IMR-90 (cell line): ENCODE measurements around the gene HS6ST3. TPM values are rescaled to one million over a fixed set of nuclear protein-coding genes. Genes with fewer than 3 reads are reported as not detected.

Source experiments
- ATAC-seq: fragments of 200-7000 bp; cut with Tn5 transposase; 2 replicates; pipeline ENCODE4 v1.9.1; 2020; ENCODE audit warnings: low read depth, mild to moderate bottlenecking, moderate library complexity
- BruUV-seq: library from RNA; stranded (reverse); fragments of 400-500 nt; replicated peaks from 2 replicates; lab custom pipeline; 2021; lab: Mats Ljungman, UMichigan
- CTCF ChIA-PET: fragments of 300-600 bp; formaldehyde crosslinking; extraction: SDS; loops from one replicate; lab custom pipeline; 2021; ENCODE audit warnings: antibody characterized with exemption; lab: Yijun Ruan, JAX
- POLR2A ChIA-PET: fragments of 300-600 bp; sonication (Branson Sonifier 250); formaldehyde crosslinking; loops from one replicate; lab custom pipeline; 2022; ENCODE audit warnings: antibody characterized with exemption; ENCODE audit not compliant: unreplicated experiment; lab: Charles Lee
- DNase-seq: peaks from one replicate; pipeline ENCODE4 v3.0.0; 2013
- H2AFZ ChIP-seq: replicated peaks from 2 replicates; pipeline ENCODE3; 2013; ENCODE audit warnings: low read length, mild to moderate bottlenecking; ENCODE audit not compliant: poor library complexity
- H2AK5ac ChIP-seq: 2 replicates; pipeline ENCODE4 v1.6.1; 2013; ENCODE audit warnings: low read depth, low read length, inconsistent platforms
- H2AK9ac ChIP-seq: replicated peaks from 2 replicates; pipeline ENCODE3; 2013; ENCODE audit warnings: mild to moderate bottlenecking, low read depth, low read length, moderate library complexity; ENCODE audit not compliant: poor library complexity
- H2BK120ac ChIP-seq: 2 replicates; pipeline ENCODE4 v1.6.1; 2013; ENCODE audit warnings: low read depth, low read length, inconsistent platforms
- H2BK15ac ChIP-seq: 3 replicates; pipeline ENCODE4 v1.6.1; 2013; ENCODE audit warnings: low read depth, low read length, inconsistent platforms
- H2BK20ac ChIP-seq: 2 replicates; pipeline ENCODE4 v1.6.1; 2013; ENCODE audit warnings: low read depth, mild to moderate bottlenecking, inconsistent platforms, low read length, moderate library complexity
- H2BK5ac ChIP-seq: 2 replicates; pipeline ENCODE4 v1.6.1; 2013; ENCODE audit warnings: mild to moderate bottlenecking, low read depth, low read length, inconsistent platforms; ENCODE audit not compliant: poor library complexity, severe bottlenecking
- H3K14ac ChIP-seq: replicated peaks from 2 replicates; pipeline ENCODE4 v1.6.1; 2013; ENCODE audit warnings: low read depth, low read length, inconsistent platforms
- H3K18ac ChIP-seq: 2 replicates; pipeline ENCODE4 v1.6.1; 2013; ENCODE audit warnings: low read depth, low read length, control low read depth
- H3K23ac ChIP-seq: 2 replicates; pipeline ENCODE4 v1.6.1; 2013; ENCODE audit warnings: low read depth, low read length, inconsistent platforms
- H3K27ac ChIP-seq: 2 replicates; pipeline ENCODE4 v1.5.1; 2013; ENCODE audit warnings: mild to moderate bottlenecking, control low read depth, low read length; ENCODE audit not compliant: insufficient read depth
- H3K27me3 ChIP-seq: 2 replicates; pipeline ENCODE4 v1.6.1; 2013; ENCODE audit warnings: low read length; ENCODE audit not compliant: control insufficient read depth, insufficient read depth
- H3K36me3 ChIP-seq: 2 replicates; pipeline ENCODE4 v1.6.1; 2013; ENCODE audit warnings: low read length, mixed read lengths; ENCODE audit not compliant: control insufficient read depth, insufficient read depth
- H3K4ac ChIP-seq: 2 replicates; pipeline ENCODE4 v1.6.1; 2013; ENCODE audit warnings: low read depth, low read length, inconsistent platforms
- H3K4me1 ChIP-seq: 2 replicates; pipeline ENCODE4 v1.6.1; 2013; ENCODE audit warnings: low read length, mixed read lengths; ENCODE audit not compliant: control insufficient read depth, insufficient read depth
- H3K4me2 ChIP-seq: 2 replicates; pipeline ENCODE4 v1.6.1; 2013; ENCODE audit warnings: low read depth, mild to moderate bottlenecking, control low read depth, low read length, moderate library complexity
- H3K4me3 ChIP-seq: 2 replicates; pipeline ENCODE4 v1.5.1; 2013; ENCODE audit warnings: low read depth, mild to moderate bottlenecking, control low read depth, low read length, moderate library complexity; ENCODE audit not compliant: insufficient read depth
- H3K56ac ChIP-seq: 2 replicates; pipeline ENCODE4 v1.6.1; 2013; ENCODE audit warnings: low read length, inconsistent platforms; ENCODE audit not compliant: insufficient read depth; ENCODE audit errors: extremely low read depth
- H3K79me1 ChIP-seq, 2 experiments: 2 replicates each; pipeline ENCODE4 v1.6.1; 2013; ENCODE audit warnings: low read length in 2 of 2, inconsistent platforms in 1 of 2, low read depth in 1 of 2
- H3K9ac ChIP-seq: 2 replicates; pipeline ENCODE4 v1.6.1; 2013; ENCODE audit warnings: low read depth, low read length, control low read depth
- H3K9me1 ChIP-seq: 2 replicates; pipeline ENCODE4 v1.6.1; 2013; ENCODE audit warnings: low read length, inconsistent platforms; ENCODE audit not compliant: insufficient read depth
- H3K9me3 ChIP-seq: 2 replicates; pipeline ENCODE4 v1.6.1; 2013; ENCODE audit warnings: low read length; ENCODE audit not compliant: control insufficient read depth, insufficient read depth
- H4K20me1 ChIP-seq: 2 replicates; pipeline ENCODE4 v1.6.1; 2013; ENCODE audit warnings: low read length, inconsistent platforms; ENCODE audit not compliant: insufficient read depth
- H4K5ac ChIP-seq: 2 replicates; pipeline ENCODE4 v1.6.1; 2013; ENCODE audit warnings: mild to moderate bottlenecking, low read depth, low read length, control low read depth
- H4K8ac ChIP-seq, 2 experiments: 2 replicates each; pipeline ENCODE4 v1.6.1; 2013; ENCODE audit warnings: low read depth in 2 of 2, low read length in 2 of 2, control low read depth in 1 of 2, inconsistent platforms in 1 of 2
- H4K91ac ChIP-seq: 2 replicates; pipeline ENCODE4 v1.6.1; 2013; ENCODE audit warnings: low read depth, low read length, inconsistent platforms; ENCODE audit not compliant: insufficient read depth
- BHLHE40 ChIP-seq: fragments of 150-350 bp; IDR thresholded peaks from 2 replicates; pipeline ENCODE4 v1.6.1; 2016; ENCODE audit warnings: mild to moderate bottlenecking, low read depth, low read length
- CEBPB ChIP-seq: IDR thresholded peaks from 2 replicates; pipeline ENCODE4 v1.6.1; 2012; ENCODE audit warnings: low read depth, low read length, improper control_type of control experiment
- CHD1 ChIP-seq: IDR thresholded peaks from 2 replicates; pipeline ENCODE4 v1.6.1; 2012; ENCODE audit warnings: low read depth, low read length, improper control_type of control experiment
- CTCF ChIP-seq: conservative IDR thresholded peaks from 2 replicates; pipeline ENCODE4 v1.5.1; 2012; ENCODE audit warnings: mild to moderate bottlenecking, low read depth, low read length, improper control_type of control experiment
- ELK1 ChIP-seq: fragments of 150-350 bp; IDR thresholded peaks from 2 replicates; pipeline ENCODE4 v1.6.1; 2016; ENCODE audit warnings: low read depth, mild to moderate bottlenecking, low read length, moderate library complexity, borderline replicate concordance
- FOS ChIP-seq: fragments of 150-350 bp; IDR thresholded peaks from 2 replicates; pipeline ENCODE4 v1.6.1; 2016; ENCODE audit warnings: low read depth, low read length
- MAFK ChIP-seq: IDR thresholded peaks from 2 replicates; pipeline ENCODE4 v1.6.1; 2012; ENCODE audit warnings: low read depth, low read length, improper control_type of control experiment
- MAZ ChIP-seq: IDR thresholded peaks from 2 replicates; pipeline ENCODE4 v1.6.1; 2012; ENCODE audit warnings: low read depth, mild to moderate bottlenecking, low read length, improper control_type of control experiment, moderate library complexity, borderline replicate concordance
- MXI1 ChIP-seq: IDR thresholded peaks from 2 replicates; pipeline ENCODE4 v1.6.1; 2012; ENCODE audit warnings: low read depth, mild to moderate bottlenecking, low read length, moderate library complexity, borderline replicate concordance
- NFE2L2 ChIP-seq: fragments of 150-350 bp; IDR thresholded peaks from 2 replicates; pipeline ENCODE4 v1.6.1; 2016; ENCODE audit warnings: low read depth, mild to moderate bottlenecking, low read length
- POLR2A ChIP-seq: IDR thresholded peaks from 2 replicates; pipeline ENCODE4 v1.6.1; 2012; ENCODE audit warnings: mild to moderate bottlenecking, low read depth, low read length
- RAD21 ChIP-seq: IDR thresholded peaks from 2 replicates; pipeline ENCODE4 v1.6.1; 2012; ENCODE audit warnings: low read length, improper control_type of control experiment
- RCOR1 ChIP-seq: IDR thresholded peaks from 2 replicates; pipeline ENCODE4 v1.6.1; 2012; ENCODE audit warnings: mild to moderate bottlenecking, low read length, improper control_type of control experiment; ENCODE audit not compliant: insufficient replicate concordance
- RFX5 ChIP-seq: IDR thresholded peaks from 2 replicates; pipeline ENCODE4 v1.8.0; 2012; ENCODE audit warnings: low read depth, mild to moderate bottlenecking, low read length, moderate library complexity
- SMC3 ChIP-seq: fragments of 150-350 bp; IDR thresholded peaks from 2 replicates; pipeline ENCODE4 v1.6.1; 2016; ENCODE audit warnings: low read depth, mild to moderate bottlenecking, antibody characterized with exemption, low read length, moderate library complexity
- USF2 ChIP-seq: fragments of 150-350 bp; IDR thresholded peaks from 2 replicates; pipeline ENCODE4 v1.6.1; 2017; ENCODE audit warnings: mild to moderate bottlenecking, antibody characterized with exemption, low read length, low read depth
- WGBS, 2 experiments: methylation state at CpG; one replicate each; pipeline versions ENCODE4 v1.1.5 to v1.1.7; 2013; ENCODE audit warnings: missing lambda C conversion rate in 2 of 2; ENCODE audit not compliant: insufficient read length in 1 of 2; ENCODE audit errors: extremely low coverage in 2 of 2; 5-methylcytosine and 5-hydroxymethylcytosine counted together
- dilution Hi-C: fragments of 300-500 bp; cut with HindIII; formaldehyde crosslinking; loops from one replicate; pipeline ENCODE4 v1.14.3; 2018; ENCODE audit warnings: low sequenced_read_pairs; ENCODE audit not compliant: unreplicated experiment
- in situ Hi-C: fragments of 300-500 bp; cut with MboI; formaldehyde crosslinking; loops from 3 replicates; pipeline ENCODE4 v1.14.3; 2019; ENCODE audit warnings: low sequenced_read_pairs, inconsistent platforms, mixed read lengths
- intact Hi-C: fragments of 100-400 bp; cut with micrococcal nuclease; formaldehyde crosslinking; loops from 2 replicates; pipeline ENCODE4 v1.10.0; 2022
- polyA plus RNA-seq, 3 experiments: library from polyadenylated mRNA; depleted of rRNA; stranded (reverse); fragments of >200 nt; gene quantifications; 2 replicates each; pipeline ENCODE4 v1.2.3, GENCODE V29; 2012; ENCODE audit warnings: low replicate concordance in 1 of 3
- total RNA-seq: library from RNA; depleted of rRNA; stranded (reverse); fragments of >200 nt; gene quantifications from 2 replicates; pipeline ENCODE4 v1.2.3, GENCODE V29; 2012

HS6ST3 gene
- total and polyA plus RNA-seq, 2 of the 4 experiments (the other 2 are of a cell fraction): not detected

GRCh38 chr13:96684907-96685306, 595.0 kb downstream of the HS6ST3 start:
- TF ChIP-seq RFX5 (no peak), MXI1 (no peak), MAFK (no peak), BHLHE40 (no peak), RCOR1 (no peak), FOS (no peak), CHD1 (no peak), RAD21 (no peak), POLR2A (no peak), CEBPB (no peak), USF2 (no peak), CTCF (no peak), SMC3 (no peak), MAZ (no peak), NFE2L2 (no peak), ELK1 (no peak)
- peaks cover 3% of the 10 kb centered on the region; the same call in 1 of the 2 replicates for H3K9me3 ChIP-seq
- POLR2A ChIA-PET: no interaction called here
- no TSS peak for BruUV-seq
- no CpG with 5 or more reads among the region's 1 CpG for WGBS, 2 experiments
- no peak overlapping the region for H3K14ac ChIP-seq
- ATAC-seq: no peak
- no peak overlapping the region for H2BK20ac ChIP-seq
- H3K4ac ChIP-seq: no peak overlapping the region
- H2BK120ac ChIP-seq: no peak overlapping the region
- DNase-seq: no peak
- H2BK5ac ChIP-seq: no peak overlapping the region
- no peak overlapping the region for H2AK9ac ChIP-seq
- no peak overlapping the region for H3K27ac ChIP-seq
- H3K27me3 ChIP-seq: no peaks in the 10 kb centered on the region
- no peak overlapping the region for H3K56ac ChIP-seq
- no peak overlapping the region for H4K8ac ChIP-seq
- no peak overlapping the region for H2BK15ac ChIP-seq
- dilution Hi-C loops: no loop called here
- no peaks in the 10 kb centered on the region for H3K79me1 ChIP-seq
- no peak overlapping the region for H4K5ac ChIP-seq
- in situ Hi-C loops: no loop called here
- no peak overlapping the region for H3K18ac ChIP-seq
- H3K36me3 ChIP-seq: no peaks in the 10 kb centered on the region
- H2AFZ ChIP-seq: no peak overlapping the region
- CTCF ChIA-PET: no interaction called here
- H2AK5ac ChIP-seq: no peak overlapping the region
- H3K23ac ChIP-seq: no peak overlapping the region
- intact Hi-C loops: no loop called here
- H4K20me1 ChIP-seq: no peaks in the 10 kb centered on the region
- no peak overlapping the region for H3K4me3 ChIP-seq
- H4K91ac ChIP-seq: no peak overlapping the region
- no peaks in the 10 kb centered on the region for H3K4me1 ChIP-seq
- no peaks in the 10 kb centered on the region for H3K9me1 ChIP-seq
- H3K4me2 ChIP-seq: no peak overlapping the region
- H3K9ac ChIP-seq: no peak overlapping the region
